ENCODE results near the gene DSE. TPM values are rescaled to one million over a fixed set of nuclear protein-coding genes. Genes with fewer than 3 reads are reported as not detected.

The DSE gene
- total RNA-seq, 1 donor from 2014 or later: 82.7 TPM

- DNase-seq (ENCODE audit: low spot score) (no peak), ATAC-seq (no peak)
- intact Hi-C loops (cut with DNase I): no loop called here
Observed at GRCh38 chr6:116354236-116354635, 16.5 kb upstream of the DSE start.

DNA sequence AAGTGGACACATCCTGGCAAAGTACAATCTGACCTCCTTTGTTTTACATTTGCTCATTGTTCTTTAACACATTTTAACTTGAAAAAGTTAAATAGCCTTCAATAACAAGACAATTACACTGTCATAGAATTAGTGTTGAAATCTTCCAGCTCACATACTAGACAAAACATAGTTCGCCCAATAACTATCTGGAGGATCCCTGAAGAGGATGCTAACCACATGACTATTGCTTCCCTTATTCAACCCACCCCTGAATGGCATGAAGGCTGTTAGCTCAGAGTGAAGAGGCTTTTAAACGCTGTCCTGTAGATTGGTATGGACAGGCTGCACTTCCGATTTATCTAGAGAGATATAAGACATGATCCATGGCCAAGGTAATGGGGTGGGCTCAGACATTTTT, 15.0 kb upstream of the DSE start:
- intact Hi-C loops (cut with DNase I): no loop called here
- ATAC-seq: no peak
- DNase-seq (ENCODE audit: low spot score): no peak

DNA sequence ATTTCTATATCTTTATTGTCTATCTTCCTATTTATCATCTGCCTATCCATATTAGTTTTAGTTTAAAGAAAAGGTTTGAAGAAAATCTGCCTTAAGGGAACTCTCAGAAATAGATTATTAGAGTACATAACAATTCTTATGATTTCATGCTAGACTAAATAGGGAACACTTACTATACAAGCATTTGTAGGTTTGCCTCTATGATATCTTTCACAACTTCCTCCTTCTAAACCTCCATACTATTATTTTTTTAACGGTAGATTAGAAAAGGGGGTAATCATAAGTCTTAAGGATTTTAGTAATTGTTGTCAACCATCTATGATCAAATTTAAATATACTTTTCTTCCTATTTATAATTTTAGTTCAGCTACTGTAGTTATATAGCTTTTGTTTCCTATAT, 11.6 kb upstream of the DSE start:
- intact Hi-C loops (cut with DNase I): no loop called here
- ATAC-seq (no peak), DNase-seq (ENCODE audit: low spot score) (no peak)

GRCh38 chr6:116359835-116360234, 10.9 kb upstream of the DSE start:
- intact Hi-C loops (cut with DNase I): no loop called here
- no peak for DNase-seq (ENCODE audit: low spot score)
- no peak for ATAC-seq

DNA sequence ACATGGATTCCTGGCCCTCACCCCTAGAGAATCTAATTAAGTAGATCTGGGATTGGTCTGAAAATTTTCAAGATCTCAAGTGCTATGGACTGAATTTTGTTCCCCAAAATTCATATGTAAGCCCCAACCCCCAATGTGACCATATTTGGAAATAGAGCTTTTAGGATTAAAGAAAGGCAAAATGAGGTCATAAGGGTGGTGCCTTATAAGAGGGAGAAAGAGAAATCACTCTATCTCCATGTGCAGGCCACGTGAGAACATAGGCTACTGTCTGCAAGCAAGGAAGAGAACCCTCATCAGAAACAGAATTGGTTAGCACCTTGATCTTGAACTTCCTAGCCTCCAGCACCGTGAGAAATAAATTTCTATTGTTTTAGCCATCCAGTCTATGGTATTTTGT, 8.5 kb upstream of the DSE start:
- ATAC-seq (no peak), DNase-seq (ENCODE audit: low spot score) (no peak)
- intact Hi-C loops (cut with DNase I): no loop called here

DNA sequence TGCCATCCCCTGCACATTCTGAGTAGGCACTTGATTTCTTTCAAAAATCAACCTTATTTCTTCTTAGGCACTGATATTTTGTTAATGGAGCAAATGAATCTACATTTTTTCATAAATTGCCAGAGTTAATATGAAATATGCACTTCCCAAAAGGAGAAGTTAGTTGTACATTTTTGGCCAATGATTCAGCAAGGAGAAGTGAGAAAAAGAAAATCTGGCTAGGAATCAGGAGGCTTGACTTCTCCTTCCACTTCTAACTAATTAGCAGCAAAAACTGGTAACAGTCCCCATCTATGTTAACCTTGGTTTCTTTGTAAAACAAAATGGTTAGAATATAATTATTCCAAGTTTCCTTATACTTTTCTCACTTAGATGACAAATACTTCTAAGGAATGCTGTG, 7.0 kb upstream of the DSE start:
- ATAC-seq (no peak), DNase-seq (ENCODE audit: low spot score) (no peak)
- intact Hi-C loops (cut with DNase I): no loop called here

DNA sequence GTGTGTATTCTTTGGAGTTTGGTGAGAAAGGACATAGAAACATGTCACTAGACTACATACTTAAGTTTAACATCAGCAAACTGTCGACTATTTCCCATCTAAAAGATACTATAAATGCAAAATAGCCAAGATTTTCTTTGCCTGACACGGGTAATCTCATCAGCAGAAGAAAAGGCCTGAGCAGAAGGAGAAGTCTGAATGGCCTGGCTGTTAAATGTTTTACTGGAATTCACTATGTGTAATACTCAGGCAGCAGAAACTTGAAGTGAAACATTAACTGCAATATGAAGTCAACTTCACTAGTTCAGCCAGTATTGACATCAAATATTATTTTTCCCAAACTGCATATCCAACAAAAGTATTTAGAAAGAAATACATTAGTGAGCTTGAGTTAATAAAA, 6.4 kb upstream of the DSE start:
- no peak for ATAC-seq
- intact Hi-C loops (cut with DNase I): no loop called here
- no peak for DNase-seq (ENCODE audit: low spot score)

- ATAC-seq (no peak), DNase-seq (ENCODE audit: low spot score) (no peak)
- intact Hi-C loops (cut with DNase I): no loop called here
Observed at GRCh38 chr6:116365743-116366142, 5.0 kb upstream of the DSE start.

- DNase-seq (ENCODE audit: low spot score) (no peak), ATAC-seq (no peak)
- intact Hi-C loops (cut with DNase I): no loop called here
Observed at GRCh38 chr6:116366740-116367275, 3.9 kb upstream of the DSE start.

DNA sequence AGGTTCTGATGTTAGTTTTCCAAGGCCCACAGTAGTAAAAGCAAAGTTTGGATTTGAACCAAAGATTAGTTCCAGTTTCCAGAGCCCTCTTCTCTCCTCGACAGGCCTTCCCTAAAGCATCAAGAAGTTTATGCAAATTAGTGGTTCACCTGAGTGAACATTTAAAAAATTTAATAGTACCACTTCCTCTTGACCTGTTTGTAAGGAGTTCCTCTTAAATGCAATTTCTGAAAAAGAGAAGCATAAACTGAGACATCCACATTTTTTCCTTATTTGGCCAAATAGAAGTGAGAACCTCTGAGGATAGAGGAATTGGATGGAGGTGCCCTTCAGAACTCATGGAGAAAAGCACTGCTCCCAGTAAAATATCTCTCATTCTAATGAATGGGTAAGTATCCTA, 1.2 kb upstream of the DSE start:
- intact Hi-C loops (cut with DNase I): no loop called here
- no peak for ATAC-seq
- DNase-seq (ENCODE audit: low spot score): no peak

GRCh38 chr6:116369964-116370759, 585 bp upstream of the DSE start:
- ATAC-seq (peak; percentile 37), DNase-seq (ENCODE audit: low spot score) (no peak)
- intact Hi-C loops (cut with DNase I): no loop called here

DNA sequence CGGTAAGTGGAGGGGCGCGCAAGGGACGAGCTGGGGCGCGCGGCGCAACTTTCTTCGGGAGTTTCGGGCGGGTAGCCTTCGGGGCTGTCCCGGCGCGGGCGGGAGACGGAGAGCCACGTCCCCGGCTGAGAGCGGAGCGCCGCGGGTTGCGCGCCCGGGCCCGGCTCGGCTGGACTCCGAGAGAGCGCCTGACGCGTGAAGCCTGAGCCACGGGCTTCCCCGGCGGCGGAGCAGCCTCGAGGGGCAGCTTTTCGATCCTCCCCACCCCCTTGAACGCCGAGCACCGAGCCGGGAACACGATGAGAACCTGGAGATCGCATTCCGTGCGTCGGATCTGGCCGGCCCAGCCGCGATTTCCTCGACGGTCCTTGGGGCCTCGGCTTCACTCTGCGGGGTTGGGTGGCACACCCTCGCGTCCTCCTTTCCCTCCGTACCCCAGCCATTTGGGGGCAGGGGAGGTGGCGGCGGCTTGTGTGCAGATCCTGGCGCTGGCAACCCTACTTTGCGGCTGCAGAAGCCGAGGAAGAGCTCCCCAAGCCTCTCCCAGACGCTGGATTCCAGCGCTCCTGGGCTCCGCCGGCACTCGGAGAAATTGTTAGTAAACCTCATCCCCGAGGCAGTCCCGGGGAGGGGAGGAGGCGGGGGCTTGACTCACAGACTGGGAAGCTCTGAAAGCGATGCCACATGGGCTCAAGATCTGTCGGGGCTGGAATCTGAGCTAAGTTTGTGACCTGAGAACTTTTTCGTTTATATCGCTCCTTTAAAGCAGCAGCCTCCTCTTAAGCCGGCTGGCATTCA, 572 bp downstream of the DSE start:
- ATAC-seq (peak; percentile 81), DNase-seq (ENCODE audit: low spot score) (peak; percentile 84)
- intact Hi-C loops (cut with DNase I): no loop called here

DNA sequence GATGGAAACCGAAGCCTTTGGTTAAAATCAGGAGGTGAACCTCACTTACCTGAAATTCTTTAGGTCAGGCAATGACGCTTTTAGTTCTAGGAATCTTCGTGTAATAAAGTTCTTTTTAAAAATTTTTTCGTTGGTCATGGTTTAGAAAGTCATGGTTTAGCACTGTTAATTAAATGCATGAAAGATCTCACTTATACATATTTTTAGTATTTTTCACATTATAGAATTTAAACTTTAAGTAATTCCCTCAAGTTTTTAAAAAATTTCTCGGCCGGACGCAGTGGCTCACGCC, 1.1 kb downstream of the DSE start:
- DNase-seq (ENCODE audit: low spot score) (no peak), ATAC-seq (no peak)
- intact Hi-C loops (cut with DNase I): no loop called here

GRCh38 chr6:116373300-116373699, 2.6 kb downstream of the DSE start:
- DNase-seq (ENCODE audit: low spot score): no peak
- no peak for ATAC-seq
- intact Hi-C loops (cut with DNase I): no loop called here

GRCh38 chr6:116373940-116374339, 3.2 kb downstream of the DSE start:
- ATAC-seq (no peak), DNase-seq (ENCODE audit: low spot score) (no peak)
- intact Hi-C loops (cut with DNase I): no loop called here

DNA sequence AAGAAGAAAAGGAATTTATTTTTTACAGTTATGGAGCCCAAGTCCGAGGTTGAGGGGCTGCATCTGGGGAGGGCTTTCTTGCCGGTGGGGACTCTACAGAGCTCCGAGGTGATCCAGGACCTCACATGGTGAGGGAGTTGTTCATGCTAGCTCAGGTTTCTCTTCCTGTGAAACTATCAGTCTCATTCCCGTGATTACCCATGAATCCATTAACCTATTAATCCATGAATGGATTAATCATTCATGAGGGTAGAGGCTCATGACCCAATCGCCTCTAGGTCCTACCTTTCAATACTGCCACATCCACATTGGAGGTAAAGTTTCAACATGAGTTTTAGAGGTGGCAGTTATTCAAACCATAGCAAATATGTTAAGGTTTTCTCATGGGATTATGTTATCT, 3.8 kb downstream of the DSE start:
- ATAC-seq (no peak), DNase-seq (ENCODE audit: low spot score) (no peak)
- intact Hi-C loops (cut with DNase I): no loop called here

DNA sequence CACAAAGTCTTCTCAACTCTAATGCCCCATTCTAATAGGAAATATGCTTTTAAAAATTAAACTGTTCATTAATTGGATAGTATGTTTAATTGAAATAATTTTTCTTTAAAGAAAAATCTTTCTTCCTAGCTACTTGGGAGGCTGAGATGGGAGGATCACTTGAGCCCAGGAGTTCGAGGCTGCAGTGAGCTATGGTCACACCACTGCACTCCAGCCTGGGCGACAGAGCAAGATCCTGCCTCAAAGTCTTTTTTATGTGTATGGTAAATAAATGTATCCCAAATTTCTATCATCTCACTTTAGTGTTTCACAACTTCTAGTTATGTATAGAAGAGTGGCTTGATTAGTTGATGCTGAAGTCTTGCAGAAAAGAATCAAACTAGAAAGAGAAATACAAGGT, 4.5 kb downstream of the DSE start:
- DNase-seq (ENCODE audit: low spot score) (no peak), ATAC-seq (no peak)
- intact Hi-C loops (cut with DNase I): no loop called here

GRCh38 chr6:116376149-116376548, 5.4 kb downstream of the DSE start:
- intact Hi-C loops (cut with DNase I): no loop called here
- no peak for DNase-seq (ENCODE audit: low spot score)
- no peak for ATAC-seq

DNA sequence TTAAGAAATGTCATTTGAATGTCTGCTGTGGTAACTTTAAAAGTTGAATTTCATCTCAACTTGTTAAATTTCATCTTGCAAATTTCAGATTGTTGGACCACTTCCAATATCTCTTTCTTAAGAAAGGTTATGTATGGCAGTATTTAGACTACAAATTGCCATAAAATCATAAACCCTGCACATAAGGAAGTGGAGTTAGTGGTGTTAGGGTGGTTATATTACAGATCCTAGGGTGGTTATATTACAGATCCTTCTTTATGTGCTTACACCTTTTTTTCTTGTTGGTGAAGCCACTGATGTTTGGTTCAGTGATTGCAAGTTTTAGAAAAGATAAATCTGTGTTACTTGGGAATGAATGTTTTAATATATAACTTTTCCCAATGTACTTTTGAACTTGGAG, 9.0 kb downstream of the DSE start:
- intact Hi-C loops (cut with DNase I): no loop called here
- no peak for DNase-seq (ENCODE audit: low spot score)
- ATAC-seq: no peak

DNA sequence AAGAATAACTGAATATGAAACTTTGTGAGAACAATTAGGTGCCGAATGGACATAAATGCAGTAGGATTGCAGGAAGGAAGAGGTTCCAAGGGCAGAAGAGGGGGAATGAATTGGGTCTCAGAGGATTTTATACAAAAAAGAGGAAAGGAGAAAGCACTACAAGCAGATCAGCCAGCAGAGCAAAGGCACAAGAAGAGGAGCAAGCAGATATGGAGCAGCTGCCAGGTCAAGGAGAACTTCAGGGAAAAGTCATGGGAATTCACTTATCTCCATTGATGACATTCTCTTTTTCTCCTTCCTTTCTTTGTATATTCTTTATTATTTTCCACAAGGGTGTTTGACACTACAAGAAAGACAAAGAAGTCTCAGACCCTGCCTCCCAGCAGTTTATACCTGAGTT, 9.6 kb downstream of the DSE start:
- intact Hi-C loops (cut with DNase I): no loop called here
- ATAC-seq (no peak), DNase-seq (ENCODE audit: low spot score) (no peak)

GRCh38 chr6:116381000-116381399, 10.3 kb downstream of the DSE start:
- intact Hi-C loops (cut with DNase I): no loop called here
- ATAC-seq: no peak
- DNase-seq (ENCODE audit: low spot score): no peak

Measured in sciatic nerve (tissue), 2 donors.